Neural cell (in vitro differentiated cells): ENCODE results near the gene KRT6C. TPM values are rescaled to one million over a fixed set of nuclear protein-coding genes. Genes with fewer than 3 reads are reported as not detected.

ENCODE experiments used
- H2AFZ ChIP-seq: fragments of 200-600, 300-800 bp; sonication (generic), shearing (Covaris generic); 2 replicates; pipeline ENCODE4 v1.6.0; 2014; ENCODE audit warnings: low read depth, mild to moderate bottlenecking, antibody characterized with exemption, low read length, moderate library complexity
- H3F3A ChIP-seq: fragments of 200-600 bp; shearing (Covaris generic); 2 replicates; pipeline ENCODE4 v1.6.1; 2016; ENCODE audit warnings: mild to moderate bottlenecking, moderate library complexity, mixed read lengths, antibody characterized with exemption, low read length; ENCODE audit not compliant: insufficient read depth, poor library complexity, severe bottlenecking
- H3K27ac ChIP-seq: fragments of 200-600, 300-800 bp; sonication (generic), shearing (Covaris generic); 2 replicates; pipeline ENCODE4 v1.5.1; 2014; ENCODE audit warnings: mild to moderate bottlenecking, low read length, moderate library complexity
- H3K27me3 ChIP-seq: fragments of 300-800, 200-600 bp; sonication (generic), shearing (Covaris generic); 2 replicates; pipeline ENCODE4 v1.6.0; 2014; ENCODE audit warnings: mild to moderate bottlenecking, low read depth, low read length, moderate library complexity; ENCODE audit not compliant: insufficient read depth
- H3K36me3 ChIP-seq: fragments of 300-800, 200-600 bp; sonication (generic), shearing (Covaris generic); 2 replicates; pipeline ENCODE4 v1.5.1; 2014; ENCODE audit warnings: mild to moderate bottlenecking, antibody characterized with exemption, low read length, moderate library complexity; ENCODE audit not compliant: insufficient read depth
- H3K4me2 ChIP-seq: fragments of 300-800, 200-600 bp; sonication (generic), shearing (Covaris generic); 2 replicates; pipeline ENCODE4 v1.6.0; 2014; ENCODE audit warnings: mild to moderate bottlenecking, low read length
- H3K4me3 ChIP-seq: fragments of 300-800, 200-600 bp; sonication (generic), shearing (Covaris generic); 2 replicates; pipeline ENCODE4 v1.5.1; 2014; ENCODE audit warnings: mild to moderate bottlenecking, low read length, moderate library complexity
- H3K79me2 ChIP-seq: fragments of 200-600 bp; shearing (Covaris generic); replicated peaks from 2 replicates; pipeline ENCODE4 v1.6.0; 2014; ENCODE audit warnings: mild to moderate bottlenecking, low read length, moderate library complexity; ENCODE audit not compliant: insufficient read depth
- H3K9ac ChIP-seq: fragments of 300-800, 200-600 bp; sonication (generic), shearing (Covaris generic); 2 replicates; pipeline ENCODE4 v1.6.1; 2016; ENCODE audit warnings: mild to moderate bottlenecking, low read length, mixed read lengths
- H3K9me2 ChIP-seq: fragments of 200-600 bp; shearing (Covaris generic); 2 replicates; pipeline ENCODE4 v1.6.1; 2016; ENCODE audit warnings: mild to moderate bottlenecking, low read length, mixed read lengths; ENCODE audit not compliant: insufficient read depth
- H3K9me3 ChIP-seq: fragments of 200-600, 300-800 bp; sonication (generic), shearing (Covaris generic); 2 replicates; pipeline ENCODE4 v1.6.1; 2016; ENCODE audit warnings: mild to moderate bottlenecking, mixed run types, low read length, moderate library complexity, mixed read lengths
- H4K20me1 ChIP-seq: fragments of 200-600 bp; shearing (Covaris generic); 2 replicates; pipeline ENCODE4 v1.6.1; 2016; ENCODE audit warnings: mild to moderate bottlenecking, mixed run types; ENCODE audit not compliant: insufficient read depth
- CTCF ChIP-seq: fragments of 450-650 bp; IDR thresholded peaks from 2 replicates; pipeline ENCODE4 v1.5.1; 2014; ENCODE audit warnings: antibody characterized with exemption, mild to moderate bottlenecking, moderate library complexity; ENCODE audit not compliant: poor library complexity, severe bottlenecking
- EP300 ChIP-seq: fragments of 450-650 bp; conservative IDR thresholded peaks from 2 replicates; pipeline ENCODE4 v1.6.1; 2014; ENCODE audit warnings: antibody characterized with exemption, mild to moderate bottlenecking, moderate library complexity; ENCODE audit not compliant: poor library complexity, severe bottlenecking
- EZH2 ChIP-seq: fragments of 200-600, 300-800 bp; shearing (Covaris generic), sonication (generic); IDR thresholded peaks from 2 replicates; pipeline ENCODE4 v1.6.1; 2014; ENCODE audit warnings: antibody characterized with exemption, low read length, borderline replicate concordance, mild to moderate bottlenecking; ENCODE audit not compliant: insufficient read depth, poor library complexity, severe bottlenecking
- MXI1 ChIP-seq: fragments of 450-650 bp; conservative IDR thresholded peaks from 2 replicates; pipeline ENCODE4 v1.6.1; 2014; ENCODE audit warnings: antibody characterized with exemption, mild to moderate bottlenecking; ENCODE audit not compliant: poor library complexity, severe bottlenecking
- POLR2AphosphoS5 ChIP-seq: IDR thresholded peaks from 2 replicates; pipeline ENCODE4 v1.6.1; 2012
- RAD21 ChIP-seq: fragments of 450-650 bp; conservative IDR thresholded peaks from 2 replicates; pipeline ENCODE4 v1.6.1; 2014; ENCODE audit warnings: antibody characterized with exemption, mild to moderate bottlenecking, moderate library complexity
- SMC3 ChIP-seq: fragments of 450-650 bp; conservative IDR thresholded peaks from 2 replicates; pipeline ENCODE4 v1.6.1; 2014; ENCODE audit warnings: antibody characterized with exemption, mild to moderate bottlenecking, moderate library complexity; ENCODE audit not compliant: poor library complexity
- TAF1 ChIP-seq: IDR thresholded peaks from 2 replicates; pipeline ENCODE4 v1.6.1; 2012; ENCODE audit warnings: low read depth
- polyA plus RNA-seq: library from polyadenylated mRNA; depleted of rRNA; stranded (reverse); fragments of >200 nt; gene quantifications from 2 replicates; pipeline ENCODE4 v1.2.3, GENCODE V29; 2014
- TF ChIP-seq, protein P1 (sequence below): IDR thresholded peaks from 2 replicates; pipeline ENCODE4 v1.6.1; 2012; ENCODE audit warnings: borderline replicate concordance

The KRT6C gene
- polyA plus RNA-seq, 1 donor from 2014 or later = not detected

DNA sequence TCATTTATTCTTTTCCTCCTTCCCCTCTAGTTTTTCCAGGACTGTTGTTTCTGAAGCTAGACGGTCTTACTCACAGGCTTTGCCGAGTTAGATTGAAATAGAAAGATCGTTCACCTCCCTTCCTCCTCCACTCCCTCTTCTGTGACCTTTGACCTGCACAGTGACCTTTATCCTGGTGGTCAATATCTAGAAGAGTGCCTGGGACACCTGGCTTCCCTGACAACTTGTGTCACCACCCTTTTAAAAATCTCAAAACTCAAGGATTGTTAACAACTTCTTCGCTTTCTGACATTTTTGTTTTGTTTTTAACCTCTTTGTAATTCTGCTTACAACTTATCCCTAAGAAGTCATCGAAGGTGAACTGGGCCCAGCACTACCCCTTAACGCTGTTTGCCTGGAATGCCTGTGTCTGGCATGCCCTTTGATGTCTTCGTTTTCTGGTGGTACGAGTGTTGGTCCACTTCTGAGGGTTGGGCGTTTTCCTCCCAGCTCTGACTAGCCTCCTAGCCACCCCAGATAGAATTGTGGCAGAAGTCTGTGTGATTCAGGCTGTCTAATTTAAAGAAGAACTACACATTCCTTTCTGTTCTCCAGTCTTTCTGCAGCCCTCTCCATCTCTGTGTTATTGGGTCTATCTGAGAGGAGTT, 36.7 kb downstream of the KRT6C start:
- Histone ChIP-seq H3K36me3 (no peaks in the 10 kb centered on the region), H3K79me2 (no peaks in the 10 kb centered on the region), H4K20me1 (no peaks in the 10 kb centered on the region), H3K27ac (no peak overlapping the region), H3K4me3 (no peak overlapping the region), H3K27me3 (no peaks in the 10 kb centered on the region), H3K9me3 (no peaks in the 10 kb centered on the region), H3F3A (no peaks in the 10 kb centered on the region), H3K9ac (no peak overlapping the region), H3K9me2 (no peaks in the 10 kb centered on the region), H2AFZ (no peak overlapping the region), H3K4me2 (no peak overlapping the region)
- TF ChIP-seq SMC3 = no peak
- TF ChIP-seq POLR2AphosphoS5 = no peak
- no peak for TF ChIP-seq EZH2
- TF ChIP-seq, protein P1, sequence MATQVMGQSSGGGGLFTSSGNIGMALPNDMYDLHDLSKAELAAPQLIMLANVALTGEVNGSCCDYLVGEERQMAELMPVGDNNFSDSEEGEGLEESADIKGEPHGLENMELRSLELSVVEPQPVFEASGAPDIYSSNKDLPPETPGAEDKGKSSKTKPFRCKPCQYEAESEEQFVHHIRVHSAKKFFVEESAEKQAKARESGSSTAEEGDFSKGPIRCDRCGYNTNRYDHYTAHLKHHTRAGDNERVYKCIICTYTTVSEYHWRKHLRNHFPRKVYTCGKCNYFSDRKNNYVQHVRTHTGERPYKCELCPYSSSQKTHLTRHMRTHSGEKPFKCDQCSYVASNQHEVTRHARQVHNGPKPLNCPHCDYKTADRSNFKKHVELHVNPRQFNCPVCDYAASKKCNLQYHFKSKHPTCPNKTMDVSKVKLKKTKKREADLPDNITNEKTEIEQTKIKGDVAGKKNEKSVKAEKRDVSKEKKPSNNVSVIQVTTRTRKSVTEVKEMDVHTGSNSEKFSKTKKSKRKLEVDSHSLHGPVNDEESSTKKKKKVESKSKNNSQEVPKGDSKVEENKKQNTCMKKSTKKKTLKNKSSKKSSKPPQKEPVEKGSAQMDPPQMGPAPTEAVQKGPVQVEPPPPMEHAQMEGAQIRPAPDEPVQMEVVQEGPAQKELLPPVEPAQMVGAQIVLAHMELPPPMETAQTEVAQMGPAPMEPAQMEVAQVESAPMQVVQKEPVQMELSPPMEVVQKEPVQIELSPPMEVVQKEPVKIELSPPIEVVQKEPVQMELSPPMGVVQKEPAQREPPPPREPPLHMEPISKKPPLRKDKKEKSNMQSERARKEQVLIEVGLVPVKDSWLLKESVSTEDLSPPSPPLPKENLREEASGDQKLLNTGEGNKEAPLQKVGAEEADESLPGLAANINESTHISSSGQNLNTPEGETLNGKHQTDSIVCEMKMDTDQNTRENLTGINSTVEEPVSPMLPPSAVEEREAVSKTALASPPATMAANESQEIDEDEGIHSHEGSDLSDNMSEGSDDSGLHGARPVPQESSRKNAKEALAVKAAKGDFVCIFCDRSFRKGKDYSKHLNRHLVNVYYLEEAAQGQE = no peak
- TF ChIP-seq MXI1 = no peak
- no peak for TF ChIP-seq RAD21
- TF ChIP-seq CTCF = no peak
- TF ChIP-seq TAF1 = no peak
- TF ChIP-seq EP300 = no peak

- Histone ChIP-seq H3K36me3 (no peaks in the 10 kb centered on the region), H2AFZ (no peak overlapping the region), H3K27ac (no peak overlapping the region), H3K9me3 (no peaks in the 10 kb centered on the region), H3K9ac (no peak overlapping the region), H3K4me3 (no peak overlapping the region), H3K4me2 (no peak overlapping the region), H3K79me2 (no peaks in the 10 kb centered on the region), H3K9me2 (no peaks in the 10 kb centered on the region), H3K27me3 (no peaks in the 10 kb centered on the region), H4K20me1 (no peaks in the 10 kb centered on the region), H3F3A (no peaks in the 10 kb centered on the region)
- no peak for TF ChIP-seq EZH2
- no peak for TF ChIP-seq EP300
- no peak for TF ChIP-seq SMC3
- TF ChIP-seq CTCF = no peak
- TF ChIP-seq TAF1 = no peak
- TF ChIP-seq POLR2AphosphoS5 = no peak
- TF ChIP-seq MXI1 = no peak
- TF ChIP-seq, protein P1 = no peak
These were observed 37.4 kb downstream of the KRT6C start for GRCh38 chr12:52436000-52436827.
